SIG-M5 (cell line): ENCODE results near the gene RTKN2.

Source experiments
- DNase-seq: peaks from one replicate; lab custom pipeline; 2025; lab: John Stamatoyannopoulos, UW

RTKN2 gene

DNA sequence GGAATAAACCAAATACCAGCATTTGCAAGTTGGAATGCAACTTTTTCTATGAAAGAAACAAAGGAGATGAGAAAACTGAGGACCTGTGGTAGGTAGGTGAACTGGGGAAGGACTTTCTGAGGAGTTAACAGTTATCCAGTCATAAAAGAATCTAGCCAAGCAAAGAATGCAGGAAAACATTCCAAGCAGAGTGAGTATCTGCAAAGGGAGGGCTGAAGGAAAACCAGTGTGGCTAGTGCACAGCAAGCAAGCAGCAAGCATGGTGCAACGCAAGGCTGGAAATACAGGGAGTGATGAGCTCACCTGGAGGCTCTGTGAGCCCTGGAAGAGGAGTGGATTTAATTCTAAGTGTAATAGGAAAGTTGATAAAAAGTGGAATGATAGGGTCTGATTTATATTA, 44.0 kb downstream of the RTKN2 start:
- DNase-seq, result no peak

DNA sequence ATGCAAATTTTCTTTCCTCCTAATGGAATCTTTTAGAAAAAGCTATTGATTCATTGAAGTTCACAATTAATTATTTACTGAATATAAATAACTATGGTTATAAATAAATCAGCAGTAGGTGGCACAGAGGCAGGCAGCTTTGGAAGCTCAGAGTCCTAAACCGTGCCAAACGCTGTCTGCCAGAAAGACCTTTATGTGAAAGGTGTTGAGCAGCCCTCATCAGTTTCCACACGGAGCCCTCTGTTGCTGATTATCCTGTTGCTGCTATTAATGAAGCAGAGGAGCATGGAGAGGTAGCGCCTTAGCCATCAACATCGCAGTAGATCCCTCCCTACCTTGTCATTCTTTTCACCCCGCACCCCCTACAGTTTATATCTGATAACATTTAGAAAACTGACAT, 51.0 kb downstream of the RTKN2 start:
- no peak for DNase-seq

DNA sequence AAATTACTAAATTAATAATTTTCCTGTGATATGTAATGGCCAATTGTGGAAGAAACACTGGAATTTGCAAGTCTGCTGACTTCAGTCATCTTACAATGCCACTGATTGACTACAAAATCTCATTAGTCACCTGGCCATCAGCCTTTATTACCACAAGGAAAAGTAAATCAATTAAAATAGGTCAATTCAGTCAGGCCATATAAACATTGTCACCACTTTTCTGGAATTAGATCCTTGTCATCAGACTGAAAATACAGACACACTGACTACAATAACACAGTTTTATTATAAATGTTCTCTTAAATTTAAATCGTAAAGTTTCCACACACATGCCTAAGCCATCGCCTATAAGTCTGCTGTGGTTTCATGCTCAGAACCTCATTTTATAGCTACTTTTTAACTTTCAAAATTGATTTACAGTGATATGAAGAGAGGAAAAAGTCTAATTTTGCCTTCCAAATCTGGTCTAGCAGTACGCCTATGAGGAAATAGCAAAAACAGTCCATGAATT, 54.2 kb downstream of the RTKN2 start:
- no peak for DNase-seq

DNA sequence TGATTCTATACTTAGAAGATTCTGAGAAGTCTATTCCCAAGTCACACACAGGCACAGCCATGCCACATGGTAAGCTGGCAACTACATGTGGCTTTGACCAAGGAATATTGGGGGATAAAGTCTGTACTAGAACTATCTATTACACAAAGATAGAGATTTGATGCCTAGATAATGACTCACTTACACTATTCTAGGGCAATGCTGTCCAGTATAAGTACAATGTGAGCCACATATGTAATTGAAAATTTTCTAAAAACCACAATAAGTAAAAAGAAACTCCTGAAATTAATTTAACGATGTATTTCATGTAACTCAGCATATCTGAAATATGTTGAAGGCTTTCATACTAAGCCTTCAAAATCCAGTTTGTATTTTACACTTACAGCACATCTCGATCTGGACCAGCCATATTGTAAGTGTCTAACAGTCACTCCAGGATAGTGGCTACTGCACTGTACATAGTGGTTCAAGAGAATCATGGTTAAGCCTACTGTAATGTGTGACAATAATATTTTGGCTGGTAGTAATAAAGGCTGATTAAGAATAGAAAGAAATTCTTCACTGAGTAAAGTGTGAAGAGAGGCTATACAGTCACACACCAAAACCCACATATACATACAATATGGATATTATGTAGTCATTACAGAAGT, 62.8 kb downstream of the RTKN2 start:
- DNase-seq, result no peak

DNA sequence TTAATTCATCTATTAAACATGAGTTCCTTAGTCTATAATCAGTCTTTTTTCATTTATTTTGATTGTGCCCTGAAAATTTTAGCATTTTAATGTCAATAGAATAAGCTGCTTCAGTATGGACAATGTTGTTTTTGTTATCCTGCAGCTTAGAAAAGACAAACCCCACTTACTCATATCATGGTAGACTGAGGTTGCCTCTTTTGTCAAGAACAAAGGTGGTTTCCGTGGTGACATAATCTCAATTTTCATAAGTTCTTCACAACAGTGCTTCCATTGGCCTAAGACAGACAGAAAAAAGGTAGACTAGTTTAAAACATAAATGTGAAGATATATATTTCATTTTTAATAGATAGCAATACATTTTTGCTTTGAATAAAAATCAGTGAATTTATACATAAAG, 69.1 kb downstream of the RTKN2 start:
- DNase-seq, result no peak

DNA sequence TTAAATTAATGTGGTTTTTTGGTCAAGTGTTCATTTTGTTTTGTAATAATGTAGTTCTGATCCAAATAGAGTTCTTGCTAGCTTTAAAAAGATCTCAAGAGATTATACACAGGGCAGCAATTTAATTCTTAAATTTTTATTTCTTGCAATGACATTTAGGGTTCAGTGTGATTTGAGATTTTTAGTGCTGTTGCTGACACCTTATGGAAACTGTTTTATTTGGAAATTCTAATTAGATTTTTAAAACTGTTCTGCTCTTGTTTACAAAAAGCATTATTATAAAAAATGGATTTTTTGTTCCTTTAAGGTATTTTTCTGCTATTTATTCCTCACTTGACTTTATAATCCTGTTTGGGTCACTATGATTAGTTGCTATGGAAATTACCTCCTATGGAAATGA, 72.1 kb downstream of the RTKN2 start:
- no peak for DNase-seq

DNA sequence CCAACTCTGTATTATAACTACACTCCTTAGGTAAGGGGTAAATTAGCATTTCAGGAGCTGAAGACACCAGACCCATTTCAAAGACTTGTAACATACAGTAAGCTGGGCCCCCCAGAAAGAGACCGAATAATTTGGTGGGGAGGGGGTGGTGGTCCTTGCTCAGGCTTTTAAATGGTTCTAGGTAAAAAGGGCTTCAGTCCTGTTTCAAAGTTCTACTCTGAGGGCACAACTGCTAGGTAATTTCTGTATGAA, 73.0 kb downstream of the RTKN2 start:
- no peak for DNase-seq

DNA sequence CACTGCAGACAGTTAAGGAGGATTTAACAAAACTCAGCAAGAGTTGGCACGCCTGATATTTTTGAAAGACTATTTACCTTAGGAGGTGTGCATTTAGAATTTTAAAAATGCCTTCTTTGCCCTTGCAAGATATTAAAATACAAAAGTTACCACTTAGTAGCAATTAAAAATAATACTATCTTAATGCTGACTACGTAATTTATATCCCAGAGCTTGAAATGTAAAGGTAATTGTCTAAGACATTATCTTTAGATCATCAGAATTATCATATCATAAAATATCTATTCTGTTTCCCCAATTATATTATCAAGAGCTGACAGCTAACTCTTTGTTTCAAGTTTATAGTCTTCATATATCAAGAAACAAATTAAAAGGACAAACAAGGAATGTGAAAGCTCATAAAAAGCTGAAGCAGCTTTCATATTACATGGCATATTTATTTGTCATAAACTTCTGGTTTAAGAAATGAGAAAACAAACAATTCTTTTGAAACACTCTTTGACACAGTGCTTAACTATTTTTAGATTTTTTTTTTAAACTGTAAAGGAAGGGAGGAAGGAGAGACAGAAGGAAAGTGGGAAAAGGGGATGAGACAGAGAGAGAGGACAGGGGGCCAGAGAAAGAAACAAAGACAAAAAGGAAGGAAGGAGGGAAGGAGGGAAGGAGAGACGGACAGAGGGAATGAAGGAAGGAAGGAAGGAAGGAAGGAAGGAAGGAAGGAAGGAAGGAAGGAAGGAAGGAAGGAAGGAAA, 73.5 kb downstream of the RTKN2 start:
- no peak for DNase-seq

DNA sequence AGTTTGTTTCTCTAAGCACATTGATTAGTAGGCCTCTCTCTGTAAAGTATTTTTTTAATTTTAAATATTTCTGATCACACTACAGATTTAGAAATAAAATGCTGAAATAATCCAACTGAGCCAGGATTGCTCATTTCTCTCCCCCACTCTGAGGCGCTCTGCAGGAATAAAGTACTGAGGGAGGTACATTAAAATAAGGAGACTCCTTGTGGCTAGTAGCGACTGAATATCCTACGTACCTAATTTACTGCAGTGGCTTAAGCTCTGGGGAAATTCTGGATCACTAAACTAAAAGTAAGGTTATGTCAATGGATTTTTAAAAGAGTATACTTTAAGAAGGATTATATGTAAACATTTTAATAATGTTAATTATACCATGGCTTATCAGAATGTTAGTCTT, 75.2 kb downstream of the RTKN2 start:
- no peak for DNase-seq

DNA sequence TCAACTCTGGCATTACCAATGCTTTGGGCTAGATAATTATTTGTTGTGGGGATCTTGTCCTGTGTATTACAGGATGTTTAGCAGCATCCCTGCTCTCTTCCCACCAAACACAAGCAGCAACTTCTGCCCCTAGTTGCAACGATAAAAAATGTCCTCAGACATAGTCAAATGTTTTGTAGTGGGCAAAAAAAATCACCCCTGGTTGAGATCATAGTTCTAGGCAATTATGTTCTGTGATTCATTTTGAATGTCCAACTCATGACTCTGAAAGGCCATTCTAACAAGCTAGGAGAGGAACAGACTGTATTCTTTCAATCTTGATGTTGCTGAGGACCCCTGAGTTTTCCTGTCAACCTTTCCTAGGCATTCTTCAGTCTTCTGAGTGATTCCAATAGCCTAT, 79.5 kb downstream of the RTKN2 start:
- DNase-seq, result no peak

DNA sequence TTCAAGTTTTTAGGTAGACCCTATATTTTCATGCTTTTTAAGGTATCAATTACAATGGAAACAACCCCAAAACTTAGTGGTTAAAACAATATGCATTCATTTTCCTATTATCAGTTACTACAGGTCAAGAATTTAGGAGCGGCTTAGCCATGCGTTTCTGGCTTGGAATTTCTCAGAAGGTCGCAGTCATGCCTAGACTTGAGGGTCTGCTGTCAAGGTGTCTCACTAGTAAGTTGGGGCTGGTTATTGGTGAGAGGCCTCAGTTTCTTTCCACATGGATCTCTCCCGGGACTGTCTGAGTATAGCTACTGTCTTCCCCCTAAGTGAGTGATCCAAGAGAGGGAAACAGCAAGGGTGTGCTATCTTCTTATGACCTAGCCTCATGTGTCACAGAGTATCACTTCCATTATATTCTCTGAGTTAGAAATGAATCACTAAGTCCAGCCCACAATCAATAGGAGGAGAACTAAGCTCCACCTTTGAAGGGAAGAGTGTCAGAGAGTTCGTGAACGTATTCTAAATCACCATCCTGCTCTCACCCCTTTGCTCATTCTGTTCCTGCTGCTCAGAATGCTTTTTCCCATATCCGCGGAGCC, 80.5 kb downstream of the RTKN2 start:
- DNase-seq, result no peak

DNA sequence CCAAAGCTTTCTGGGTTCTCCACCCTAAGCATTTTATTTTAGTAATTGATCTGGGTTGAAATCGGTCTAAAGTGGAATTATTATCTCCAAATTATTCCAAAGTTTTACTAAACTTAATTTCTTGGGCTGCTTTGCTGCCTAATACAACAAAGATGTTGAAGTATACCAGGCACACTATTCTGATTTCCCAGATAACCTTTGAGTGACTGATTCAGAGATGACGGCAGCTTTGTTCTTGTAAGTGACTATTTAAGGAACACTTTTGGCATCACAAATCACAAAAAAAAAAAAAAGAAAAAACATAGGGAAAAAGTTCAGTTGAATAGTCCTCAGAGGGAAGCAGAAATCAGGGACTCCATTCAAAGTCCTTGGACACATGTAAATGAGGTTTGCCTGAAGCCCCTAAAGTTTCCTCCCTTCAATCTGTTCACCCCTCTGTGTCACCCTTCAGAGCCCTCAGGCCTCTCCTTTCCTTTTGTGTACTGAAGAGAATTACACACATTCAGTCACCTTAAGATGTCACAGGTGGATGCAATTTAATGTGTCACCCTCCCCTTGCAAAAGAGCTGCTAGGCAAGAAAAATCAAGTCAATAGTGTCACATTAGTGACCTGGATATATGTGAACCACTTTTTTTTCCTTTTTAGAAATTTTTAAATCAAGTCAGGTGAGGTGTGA, 81.5 kb downstream of the RTKN2 start:
- DNase-seq, result no peak

DNA sequence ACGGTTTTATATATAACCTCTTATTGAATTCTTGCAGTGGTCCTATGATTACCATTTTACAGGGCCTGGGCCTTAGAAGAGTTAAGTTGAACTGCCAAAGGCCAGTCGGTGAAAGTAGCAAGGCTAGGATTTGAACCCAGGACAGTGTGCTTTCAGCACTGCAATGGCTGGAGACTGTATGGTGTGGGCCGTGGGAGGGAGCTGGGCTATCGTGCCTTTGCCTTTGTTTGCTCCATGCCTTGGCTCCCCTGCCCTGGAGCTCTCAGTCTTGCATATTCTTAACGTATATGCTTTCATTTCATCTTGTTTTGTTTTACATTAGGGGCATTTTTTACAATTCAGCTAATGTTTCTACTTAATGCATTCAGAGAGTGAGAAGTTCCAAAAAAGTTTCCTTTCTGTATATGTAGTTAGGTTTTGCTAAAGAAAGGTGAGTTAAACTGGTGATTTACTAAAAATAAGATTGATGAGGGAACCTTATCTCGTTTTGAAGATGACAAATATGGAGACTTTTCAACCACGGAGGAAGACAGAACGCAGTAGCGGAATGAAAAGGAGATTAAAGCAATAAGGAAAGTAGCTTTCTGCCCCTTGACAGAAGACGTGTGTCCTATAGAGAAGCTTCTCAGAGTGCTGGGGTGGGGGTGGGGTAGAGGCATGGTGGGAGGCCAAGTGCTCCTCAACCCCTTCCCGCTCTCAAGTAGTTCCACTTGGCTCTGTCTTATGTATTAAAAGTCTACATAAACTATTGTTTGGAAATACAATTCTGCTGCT, 82.5 kb downstream of the RTKN2 start:
- no peak for DNase-seq

DNA sequence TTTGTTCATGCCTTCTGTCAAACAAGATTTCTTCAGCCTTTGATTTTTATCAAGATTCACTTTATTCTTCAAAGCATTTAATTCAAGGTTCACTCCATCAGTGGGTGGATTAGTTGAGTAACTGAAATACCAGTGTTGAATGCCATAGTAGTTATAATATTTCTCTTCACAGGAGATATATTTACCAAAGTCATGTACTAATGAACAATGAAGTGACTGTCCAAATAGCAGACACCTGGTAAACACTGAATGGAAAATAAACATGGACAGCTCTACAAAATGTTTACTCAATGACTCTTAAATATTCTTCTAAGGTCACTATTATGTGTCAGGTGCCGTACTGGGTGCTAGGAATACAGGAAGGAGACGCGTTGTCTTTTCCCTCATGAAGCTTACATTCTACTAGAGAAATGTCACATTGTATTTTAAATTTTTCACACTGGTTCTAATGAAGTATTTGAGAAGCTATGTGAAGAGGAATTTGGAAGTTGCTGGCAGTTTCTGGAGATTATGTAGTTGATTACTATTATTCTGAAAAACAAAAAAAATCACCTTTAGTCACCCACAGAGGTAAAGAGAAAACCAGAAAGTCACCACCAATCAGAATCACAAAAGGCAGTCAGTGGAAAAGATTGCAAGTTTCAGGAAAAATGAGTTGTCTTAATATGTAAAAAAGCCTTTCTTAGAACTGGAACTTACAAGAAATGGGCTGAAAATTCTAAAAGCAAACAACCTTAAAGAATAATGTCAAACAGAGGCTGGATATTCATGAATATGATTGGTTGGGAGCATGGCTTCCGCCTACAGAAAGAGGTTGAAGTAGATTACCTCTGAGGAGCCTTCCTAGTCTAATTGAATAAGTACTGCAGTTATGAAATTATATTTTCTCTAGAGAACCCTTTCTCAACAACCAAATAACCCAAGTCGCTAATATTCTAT, 84.5 kb downstream of the RTKN2 start:
- DNase-seq, result no peak

DNA sequence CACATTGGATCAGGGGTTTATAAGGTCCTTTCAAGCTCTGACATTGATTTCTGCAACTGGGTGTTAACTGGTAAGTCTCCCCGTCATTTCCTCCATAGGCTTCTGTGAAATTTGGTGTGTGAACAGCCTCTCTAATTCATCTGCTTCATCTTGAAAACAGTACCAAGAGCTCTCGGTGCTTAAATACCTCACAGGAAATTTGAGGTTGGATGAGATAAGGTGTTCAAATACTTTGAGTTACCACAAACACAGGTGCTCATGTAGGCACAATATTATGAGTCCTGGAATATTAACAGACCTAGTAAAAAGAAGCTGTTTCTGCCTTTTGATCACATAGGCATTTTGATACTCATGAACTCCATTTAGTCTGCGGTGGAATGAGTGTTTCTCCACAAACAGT, 85.2 kb downstream of the RTKN2 start:
- no peak for DNase-seq

DNA sequence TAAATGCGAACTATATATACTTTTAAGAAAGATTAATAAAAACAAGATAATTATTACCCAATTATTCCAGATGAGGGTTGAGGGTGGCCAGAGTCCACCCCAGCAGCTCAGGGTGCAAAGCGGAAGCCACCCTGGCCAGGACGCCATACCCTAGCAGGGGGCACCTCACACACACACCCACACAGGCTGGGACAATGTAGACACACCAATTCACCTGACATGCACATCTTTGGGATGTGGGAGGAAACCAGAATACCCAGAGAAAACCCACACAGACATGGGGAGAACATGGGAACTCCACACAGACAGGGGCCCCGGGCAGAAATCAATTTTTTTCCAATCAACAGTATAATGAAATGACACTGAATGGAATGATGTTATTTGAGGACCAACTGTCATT, 86.0 kb downstream of the RTKN2 start:
- no peak for DNase-seq

DNA sequence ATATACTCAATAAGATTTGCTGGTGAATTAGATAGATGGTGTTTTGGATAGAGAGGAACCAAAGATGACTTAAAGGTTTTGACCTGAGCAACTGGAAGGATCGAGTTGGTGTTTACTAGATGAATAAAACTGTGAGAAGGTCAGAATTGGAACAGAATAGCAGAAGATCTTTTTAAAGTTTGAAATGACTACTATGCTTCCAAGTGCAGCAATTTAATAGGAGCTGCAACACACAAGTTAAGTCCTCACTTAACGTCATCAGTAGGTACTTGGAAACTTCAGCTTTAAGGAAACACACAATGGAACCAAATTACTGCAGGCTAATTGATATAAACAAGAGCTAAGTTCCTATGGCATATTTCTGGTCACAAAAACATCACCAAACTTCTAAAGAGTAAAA, 86.5 kb downstream of the RTKN2 start:
- no peak for DNase-seq

DNA sequence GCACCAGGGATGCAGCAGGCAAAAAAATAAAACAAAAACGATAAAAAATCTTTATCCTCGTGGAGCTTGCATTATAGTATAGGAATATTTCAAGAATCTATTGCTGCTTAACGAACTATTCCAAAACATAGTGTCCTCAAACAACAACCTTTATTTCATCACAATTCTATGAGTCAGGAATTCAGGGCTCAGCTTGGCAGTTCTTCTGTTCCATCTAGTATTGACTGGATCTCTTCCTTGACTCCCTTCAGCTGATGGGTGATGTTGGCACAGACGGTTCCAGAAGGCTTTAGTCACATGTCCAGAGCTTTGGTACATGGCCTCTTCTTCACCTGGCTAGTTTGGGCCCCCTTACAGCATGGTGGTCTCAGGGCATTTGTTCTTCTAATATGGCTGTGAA, 88.0 kb downstream of the RTKN2 start:
- DNase-seq, result no peak

DNA sequence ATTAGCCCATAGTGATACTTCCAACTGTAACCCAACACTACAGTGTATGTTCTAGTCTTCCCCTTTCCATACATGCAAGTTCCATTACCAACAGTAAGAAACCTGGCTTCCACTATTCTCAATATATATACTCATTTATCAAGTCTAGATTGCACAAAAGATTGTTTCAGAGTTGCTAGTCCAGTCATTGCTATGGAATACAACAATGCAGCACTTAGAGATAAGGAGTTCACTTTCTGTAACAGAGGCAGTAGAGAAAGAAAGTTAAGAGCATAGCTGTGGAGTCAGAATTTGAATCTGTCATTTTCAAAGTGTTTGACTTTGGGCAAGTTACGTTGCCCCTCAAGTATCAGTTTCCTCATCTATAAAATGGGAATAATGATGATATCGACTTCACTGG, 90.1 kb downstream of the RTKN2 start:
- DNase-seq, result no peak

DNA sequence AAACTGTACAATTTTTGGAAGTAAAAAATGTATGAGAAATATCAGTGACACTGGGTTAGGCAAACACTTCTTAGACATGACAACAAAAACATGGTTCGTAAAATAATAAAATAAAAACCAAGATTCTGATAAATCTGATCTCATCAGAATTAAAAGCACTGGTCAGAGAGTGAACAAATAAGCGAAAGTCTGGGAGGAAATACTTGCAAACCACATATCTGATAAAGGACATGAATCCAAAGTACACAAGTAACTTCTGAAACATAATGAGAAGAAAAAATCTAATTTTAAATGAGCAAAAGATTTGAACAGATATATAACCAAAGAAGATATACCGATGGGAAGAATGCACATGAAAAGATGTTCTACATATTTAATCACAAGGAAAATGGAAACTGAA, 91.5 kb downstream of the RTKN2 start:
- DNase-seq, result no peak

DNA sequence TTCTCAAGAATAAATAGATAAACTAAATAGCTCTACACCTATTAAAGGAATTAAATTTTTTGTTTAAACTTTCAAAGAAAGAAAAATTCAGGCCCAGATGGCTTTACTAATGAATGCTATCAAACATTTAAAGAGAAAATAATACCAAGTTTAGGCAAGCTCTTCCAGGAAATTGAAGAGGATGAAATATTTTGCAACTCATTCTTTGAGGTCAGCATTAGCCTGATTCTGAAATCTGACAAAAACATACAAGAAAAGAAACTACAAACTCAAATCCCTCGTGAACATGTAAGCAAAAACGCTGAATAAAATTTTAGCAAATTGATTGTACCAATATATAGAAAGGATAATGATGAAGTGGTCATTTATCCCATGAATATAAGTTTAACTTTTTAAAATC, 93.4 kb downstream of the RTKN2 start:
- no peak for DNase-seq
